HepG2 (cell line): ENCODE data around the gene UBR1. TPM values are rescaled to one million over a fixed set of nuclear protein-coding genes. Genes with fewer than 3 reads are reported as not detected.

Experiments
- ATAC-seq: fragments of 200-7000 bp; cut with Tn5 transposase; 3 replicates; pipeline ENCODE4 v1.9.1; 2020; ENCODE audit warnings: mild to moderate bottlenecking, moderate library complexity
- BruUV-seq: library from RNA; stranded (reverse); fragments of 400-500 nt; replicated peaks from 2 replicates; lab custom pipeline; 2021; lab: Mats Ljungman, UMichigan
- CTCF ChIA-PET: fragments of 300-600 bp; formaldehyde crosslinking; extraction: SDS; loops from one replicate; lab custom pipeline; 2021; ENCODE audit warnings: low total read pairs, inconsistent platforms, low intra/inter-chr PET ratio; lab: Yijun Ruan, JAX
- POLR2A ChIA-PET: fragments of 350-600 bp; sonication (Branson Sonifier 250); formaldehyde crosslinking; loops from one replicate; lab custom pipeline; 2020; ENCODE audit warnings: antibody characterized with exemption, inconsistent platforms; lab: Yijun Ruan, JAX
- DNase-seq: peaks from one replicate; pipeline ENCODE4 v3.0.0-alpha.2; 2015; ENCODE audit warnings: low spot score
- FAIRE-seq: peaks from 3 replicates; lab custom pipeline; 2011; peaks lifted over from hg19 to GRCh38; lab: Jason Lieb, UNC
- H2AFZ ChIP-seq: one replicate; pipeline ENCODE4 v1.6.1; 2011; ENCODE audit warnings: low read length, inconsistent platforms
- H3K27ac ChIP-seq: fragments of 300-600 bp; 3 replicates; pipeline ENCODE4 v1.8.0; 2011; ENCODE audit warnings: mixed run types, mild to moderate bottlenecking, mixed read lengths, low read length, inconsistent platforms; ENCODE audit not compliant: insufficient read depth; ENCODE audit errors: extremely low read length
- H3K27me3 ChIP-seq, 2 experiments: fragments of 200-600 bp in 1 of 2; 2 replicates in 1 of 2; 3 replicates in 1 of 2; pipeline versions ENCODE4 v1.6.0 to v1.8.0; 2011; ENCODE audit warnings: low read length in 2 of 2, mild to moderate bottlenecking in 2 of 2, moderate library complexity in 2 of 2, inconsistent platforms in 1 of 2; ENCODE audit not compliant: insufficient read depth in 2 of 2, control insufficient read depth in 1 of 2
- H3K36me3 ChIP-seq, 2 experiments: fragments of 200-600 bp in 1 of 2; replicated peaks in 1 of 2; 2 replicates in 1 of 2; 3 replicates in 1 of 2; pipeline versions ENCODE4 v1.5.1 to v1.8.0; 2011; ENCODE audit warnings: low read length in 2 of 2, inconsistent platforms in 1 of 2; ENCODE audit not compliant: insufficient read depth in 2 of 2, control insufficient read depth in 1 of 2
- H3K4me1 ChIP-seq: 2 replicates; pipeline ENCODE4 v1.5.1; 2012; ENCODE audit warnings: low read length, inconsistent platforms; ENCODE audit not compliant: insufficient read depth
- H3K4me2 ChIP-seq: 2 replicates; pipeline ENCODE4 v1.6.0; 2011; ENCODE audit warnings: low read depth, low read length, inconsistent platforms
- H3K4me3 ChIP-seq, 3 experiments: fragments of 200-600 bp in 1 of 3; sonication (generic), shearing (Covaris generic) in 1 of 3; replicated peaks in 1 of 3; 2 replicates each; pipeline ENCODE4 v1.5.1; 2011 to 2016; ENCODE audit warnings: low read length in 3 of 3, inconsistent platforms in 2 of 3, low read depth in 2 of 3, mild to moderate bottlenecking in 2 of 3, control low read depth in 1 of 3, mixed read lengths in 1 of 3; ENCODE audit not compliant: insufficient read depth in 1 of 3
- H3K79me2 ChIP-seq: one replicate; pipeline ENCODE4 v1.6.1; 2011; ENCODE audit warnings: low read length, inconsistent platforms; ENCODE audit not compliant: insufficient read depth
- H3K9ac ChIP-seq: 2 replicates; pipeline ENCODE4 v1.6.0; 2011; ENCODE audit warnings: mild to moderate bottlenecking, low read depth, low read length, inconsistent platforms; ENCODE audit not compliant: insufficient read depth
- H3K9me3 ChIP-seq: 2 replicates; pipeline ENCODE4 v1.5.1; 2012; ENCODE audit warnings: mild to moderate bottlenecking, low read length
- H4K20me1 ChIP-seq: 2 replicates; pipeline ENCODE4 v1.6.0; 2011; ENCODE audit warnings: inconsistent platforms, mild to moderate bottlenecking, low read length, moderate library complexity; ENCODE audit not compliant: insufficient read depth
- AHR ChIP-seq: IDR thresholded peaks from 2 replicates; pipeline ENCODE4 v1.6.1; 2018; ENCODE audit warnings: missing genetic modification reagents, missing compliant biosample characterization
- KDM6A ChIP-seq: IDR thresholded peaks from 2 replicates; pipeline ENCODE4 v1.6.1; 2016; ENCODE audit warnings: low read depth
- PRMT3 ChIP-seq: sonication (generic); formaldehyde crosslinking; IDR thresholded peaks from 2 replicates; pipeline ENCODE4 v1.8.1; 2022; ENCODE audit warnings: low read depth, mild to moderate bottlenecking, moderate library complexity, missing genetic modification reagents, borderline replicate concordance
- SNAI1 ChIP-seq: sonication (generic); formaldehyde crosslinking; IDR thresholded peaks from 2 replicates; pipeline ENCODE4 v1.5.0; 2020; ENCODE audit warnings: mild to moderate bottlenecking, missing genetic modification reagents, borderline replicate concordance
- SRY ChIP-seq: sonication (generic); formaldehyde crosslinking; IDR thresholded peaks from 2 replicates; pipeline ENCODE4 v1.8.0; 2022; ENCODE audit warnings: mild to moderate bottlenecking, missing genetic modification reagents
- WIZ ChIP-seq: sonication (generic); formaldehyde crosslinking; IDR thresholded peaks from 2 replicates; pipeline ENCODE4 v1.5.1; 2020; ENCODE audit warnings: mild to moderate bottlenecking, missing genetic modification reagents
- ZNF256 ChIP-seq: sonication (generic); formaldehyde crosslinking; conservative IDR thresholded peaks from 2 replicates; pipeline ENCODE4 v1.4.0; 2020; ENCODE audit warnings: missing genetic modification reagents
- ZNF484 ChIP-seq: sonication (generic); formaldehyde crosslinking; IDR thresholded peaks from 2 replicates; pipeline ENCODE4 v1.5.1; 2020; ENCODE audit warnings: mild to moderate bottlenecking, low read depth, missing genetic modification reagents, borderline replicate concordance
- ZNF546 ChIP-seq: sonication (generic); formaldehyde crosslinking; conservative IDR thresholded peaks from 2 replicates; pipeline ENCODE4 v1.8.1; 2023; ENCODE audit warnings: mild to moderate bottlenecking, missing genetic modification reagents
- ZNF607 ChIP-seq: sonication (generic); formaldehyde crosslinking; IDR thresholded peaks from 2 replicates; pipeline ENCODE4 v1.5.1; 2020; ENCODE audit warnings: missing genetic modification reagents, mild to moderate bottlenecking, borderline replicate concordance
- ZNF883 ChIP-seq: sonication (generic); formaldehyde crosslinking; IDR thresholded peaks from 2 replicates; pipeline ENCODE4 v1.5.1; 2020; ENCODE audit warnings: mild to moderate bottlenecking, missing genetic modification reagents; ENCODE audit errors: not compliant biosample characterization
- in situ Hi-C: cut with HindIII; loops from 2 replicates; pipeline ENCODE4 v1.10.0; 2017; ENCODE audit warnings: low pct_unique_long_range_greater_than_20kb; ENCODE audit not compliant: extremely low pct_ligation_motif_present
- intact Hi-C: fragments of 100-400 bp; cut with micrococcal nuclease; formaldehyde crosslinking; loops from one replicate; pipeline ENCODE4 v1.10.0; 2022; ENCODE audit not compliant: unreplicated experiment
- polyA plus RNA-seq, 8 experiments: library from polyadenylated mRNA; depleted of rRNA in 3 of 8; stranded (reverse) in 7 of 8; unstranded in 1 of 8; fragments of >200 nt; fragmentation: Illumina TruSeq in 4 of 8; extraction: Trizol in 4 of 8; gene quantifications; 2 replicates each; pipeline versions ENCODE4 v1.2.1 to v1.2.3, GENCODE V29; 2011 to 2016; ENCODE audit warnings: low read depth in 4 of 8, missing spikeins in 1 of 8, mixed read lengths in 1 of 8; ENCODE audit not compliant: insufficient read depth in 1 of 8
- total RNA-seq, 5 experiments: library from RNA; depleted of rRNA; stranded (reverse); fragments of >200 nt; fragmentation: Illumina TruSeq; extraction: Trizol; gene quantifications; 2 replicates each; pipeline ENCODE4 v1.2.3, GENCODE V29; 2016; ENCODE audit warnings: low read depth in 1 of 5
- TF ChIP-seq, protein P1 (sequence below): sonication (generic); formaldehyde crosslinking; IDR thresholded peaks from 2 replicates; pipeline ENCODE4 v1.4.0; 2020; ENCODE audit warnings: missing genetic modification reagents, low read depth, mild to moderate bottlenecking, borderline replicate concordance
- TF ChIP-seq, protein P2 (sequence below): sonication (generic); formaldehyde crosslinking; IDR thresholded peaks from 2 replicates; pipeline ENCODE4 v1.8.0; 2022; ENCODE audit warnings: mild to moderate bottlenecking, missing genetic modification reagents, moderate library complexity
- TF ChIP-seq, protein P3 (sequence below): sonication (generic); formaldehyde crosslinking; IDR thresholded peaks from 2 replicates; pipeline ENCODE4 v1.5.1; 2020; ENCODE audit warnings: mild to moderate bottlenecking, missing genetic modification reagents, borderline replicate concordance

The UBR1 gene
- total and polyA plus RNA-seq, 2 of the 13 experiments (the other 11 are each of a cell fraction or from before 2014, with no cell fraction given): 6.4 to 18.0 TPM

DNA sequence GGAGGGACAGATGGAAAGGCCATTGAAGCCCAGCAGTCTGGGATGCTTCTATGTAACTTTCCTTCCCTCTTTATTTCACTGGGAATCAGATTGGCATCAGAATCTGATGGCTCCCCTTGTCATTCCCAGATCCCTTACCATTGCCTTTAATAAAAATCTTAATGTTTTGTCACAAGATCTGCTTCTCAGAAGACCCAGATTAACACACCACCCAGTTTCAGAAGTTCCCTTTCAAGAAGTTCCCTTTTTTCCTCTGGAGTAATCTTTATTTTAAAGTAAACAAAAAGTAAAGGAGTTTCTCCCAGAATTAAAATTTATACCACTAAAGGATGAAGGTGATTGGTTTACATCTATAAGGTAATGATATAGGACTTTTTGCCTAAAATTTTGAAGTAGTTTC is 76.4 kb downstream of the UBR1 start (continued):
- no peak for TF ChIP-seq ZNF607
- TF ChIP-seq ZNF484 (CRISPR knock-in tag): no peak

DNA sequence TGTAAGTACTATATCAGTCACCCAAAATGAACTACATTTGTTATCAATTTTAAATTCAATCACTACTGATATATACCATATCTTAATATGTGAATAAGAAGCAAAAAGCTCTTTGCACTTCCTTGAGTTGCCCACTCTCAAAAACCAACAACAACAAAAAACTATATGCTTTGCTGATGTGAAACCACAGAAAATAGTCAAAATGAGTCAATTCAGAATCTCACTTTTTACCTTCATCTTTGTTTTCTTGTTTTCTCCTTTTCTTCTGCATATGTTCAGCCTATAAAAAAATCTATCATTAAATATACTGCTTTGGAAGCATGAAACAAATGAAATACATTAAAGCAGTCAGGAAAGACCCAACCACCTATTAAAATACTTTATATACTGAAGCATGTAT is 80.7 kb downstream of the UBR1 start:
- Histone ChIP-seq H3K4me2 (no peak overlapping the region), H3K27me3 (no peaks in the 10 kb centered on the region), H2AFZ (no peak overlapping the region), H3K4me3 (no peak overlapping the region), H3K4me1 (no peaks in the 10 kb centered on the region), H3K36me3 (peaks cover 5 to 46% of the 10 kb centered on the region in 2 experiments), H3K9me3 (no peaks in the 10 kb centered on the region), H3K27ac (no peak overlapping the region), H4K20me1 (no peaks in the 10 kb centered on the region), H3K79me2 (no peaks in the 10 kb centered on the region), H3K9ac (no peak overlapping the region)
- ChIA-PET CTCF (no interaction called here), POLR2A (no interaction called here)
- TF ChIP-seq SRY: no peak
- TF ChIP-seq, protein P1, sequence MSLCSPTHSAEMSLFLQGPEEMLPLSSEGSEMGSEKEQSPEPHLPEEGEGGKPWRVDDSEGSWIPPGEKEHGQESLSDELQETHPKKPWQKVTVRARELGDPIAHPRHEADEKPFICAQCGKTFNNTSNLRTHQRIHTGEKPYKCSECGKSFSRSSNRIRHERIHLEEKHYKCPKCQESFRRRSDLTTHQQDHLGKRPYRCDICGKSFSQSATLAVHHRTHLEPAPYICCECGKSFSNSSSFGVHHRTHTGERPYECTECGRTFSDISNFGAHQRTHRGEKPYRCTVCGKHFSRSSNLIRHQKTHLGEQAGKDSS (CRISPR knock-in tag): no peak
- TF ChIP-seq PRMT3 (CRISPR knock-in tag): no peak
- TF ChIP-seq SNAI1: no peak
- TF ChIP-seq, protein P2, sequence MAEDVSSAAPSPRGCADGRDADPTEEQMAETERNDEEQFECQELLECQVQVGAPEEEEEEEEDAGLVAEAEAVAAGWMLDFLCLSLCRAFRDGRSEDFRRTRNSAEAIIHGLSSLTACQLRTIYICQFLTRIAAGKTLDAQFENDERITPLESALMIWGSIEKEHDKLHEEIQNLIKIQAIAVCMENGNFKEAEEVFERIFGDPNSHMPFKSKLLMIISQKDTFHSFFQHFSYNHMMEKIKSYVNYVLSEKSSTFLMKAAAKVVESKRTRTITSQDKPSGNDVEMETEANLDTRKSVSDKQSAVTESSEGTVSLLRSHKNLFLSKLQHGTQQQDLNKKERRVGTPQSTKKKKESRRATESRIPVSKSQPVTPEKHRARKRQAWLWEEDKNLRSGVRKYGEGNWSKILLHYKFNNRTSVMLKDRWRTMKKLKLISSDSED (CRISPR knock-in tag): no peak
- no peak for TF ChIP-seq AHR (CRISPR knock-in tag)
- no peak for TF ChIP-seq WIZ (CRISPR knock-in tag)
- TF ChIP-seq ZNF256: no peak
- TF ChIP-seq KDM6A (CRISPR knock-in tag): no peak
- TF ChIP-seq ZNF883 (CRISPR knock-in tag): no peak
- TF ChIP-seq, protein P3, sequence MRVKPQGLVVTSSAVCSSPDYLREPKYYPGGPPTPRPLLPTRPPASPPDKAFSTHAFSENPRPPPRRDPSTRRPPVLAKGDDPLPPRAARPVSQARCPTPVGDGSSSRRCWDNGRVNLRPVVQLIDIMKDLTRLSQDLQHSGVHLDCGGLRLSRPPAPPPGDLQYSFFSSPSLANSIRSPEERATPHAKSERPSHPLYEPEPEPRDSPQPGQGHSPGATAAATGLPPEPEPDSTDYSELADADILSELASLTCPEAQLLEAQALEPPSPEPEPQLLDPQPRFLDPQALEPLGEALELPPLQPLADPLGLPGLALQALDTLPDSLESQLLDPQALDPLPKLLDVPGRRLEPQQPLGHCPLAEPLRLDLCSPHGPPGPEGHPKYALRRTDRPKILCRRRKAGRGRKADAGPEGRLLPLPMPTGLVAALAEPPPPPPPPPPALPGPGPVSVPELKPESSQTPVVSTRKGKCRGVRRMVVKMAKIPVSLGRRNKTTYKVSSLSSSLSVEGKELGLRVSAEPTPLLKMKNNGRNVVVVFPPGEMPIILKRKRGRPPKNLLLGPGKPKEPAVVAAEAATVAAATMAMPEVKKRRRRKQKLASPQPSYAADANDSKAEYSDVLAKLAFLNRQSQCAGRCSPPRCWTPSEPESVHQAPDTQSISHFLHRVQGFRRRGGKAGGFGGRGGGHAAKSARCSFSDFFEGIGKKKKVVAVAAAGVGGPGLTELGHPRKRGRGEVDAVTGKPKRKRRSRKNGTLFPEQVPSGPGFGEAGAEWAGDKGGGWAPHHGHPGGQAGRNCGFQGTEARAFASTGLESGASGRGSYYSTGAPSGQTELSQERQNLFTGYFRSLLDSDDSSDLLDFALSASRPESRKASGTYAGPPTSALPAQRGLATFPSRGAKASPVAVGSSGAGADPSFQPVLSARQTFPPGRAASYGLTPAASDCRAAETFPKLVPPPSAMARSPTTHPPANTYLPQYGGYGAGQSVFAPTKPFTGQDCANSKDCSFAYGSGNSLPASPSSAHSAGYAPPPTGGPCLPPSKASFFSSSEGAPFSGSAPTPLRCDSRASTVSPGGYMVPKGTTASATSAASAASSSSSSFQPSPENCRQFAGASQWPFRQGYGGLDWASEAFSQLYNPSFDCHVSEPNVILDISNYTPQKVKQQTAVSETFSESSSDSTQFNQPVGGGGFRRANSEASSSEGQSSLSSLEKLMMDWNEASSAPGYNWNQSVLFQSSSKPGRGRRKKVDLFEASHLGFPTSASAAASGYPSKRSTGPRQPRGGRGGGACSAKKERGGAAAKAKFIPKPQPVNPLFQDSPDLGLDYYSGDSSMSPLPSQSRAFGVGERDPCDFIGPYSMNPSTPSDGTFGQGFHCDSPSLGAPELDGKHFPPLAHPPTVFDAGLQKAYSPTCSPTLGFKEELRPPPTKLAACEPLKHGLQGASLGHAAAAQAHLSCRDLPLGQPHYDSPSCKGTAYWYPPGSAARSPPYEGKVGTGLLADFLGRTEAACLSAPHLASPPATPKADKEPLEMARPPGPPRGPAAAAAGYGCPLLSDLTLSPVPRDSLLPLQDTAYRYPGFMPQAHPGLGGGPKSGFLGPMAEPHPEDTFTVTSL: no peak
- TF ChIP-seq ZNF546: no peak
- in situ Hi-C loops (no loop called here), intact Hi-C loops (no loop called here)
- FAIRE-seq: no peak
- ATAC-seq: no peak
- no TSS peak for BruUV-seq
- DNase-seq: no peak
